Endodermal cell (in vitro differentiated cells): Measurements from ENCODE around the gene S100A3. TPM values are rescaled to one million over a fixed set of nuclear protein-coding genes. Genes with fewer than 3 reads are reported as not detected.

Experiments
- DNase-seq: peaks from one replicate; pipeline ENCODE4 v3.0.0-alpha.2; 2017
- H3K27ac ChIP-seq: 2 replicates; pipeline ENCODE4 v1.5.1; 2013; ENCODE audit warnings: mild to moderate bottlenecking, low read depth, low read length, moderate library complexity
- H3K27me3 ChIP-seq: 2 replicates; pipeline ENCODE4 v1.6.1; 2013; ENCODE audit warnings: mild to moderate bottlenecking, low read length, moderate library complexity; ENCODE audit not compliant: insufficient read depth, control insufficient read depth, poor library complexity, severe bottlenecking
- H3K36me3 ChIP-seq: 2 replicates; pipeline ENCODE4 v1.7.0; 2013; ENCODE audit warnings: mild to moderate bottlenecking, low read length, moderate library complexity; ENCODE audit not compliant: control insufficient read depth, insufficient read depth
- H3K4me1 ChIP-seq: one replicate; pipeline ENCODE4 v1.7.0; 2013; ENCODE audit warnings: low read length; ENCODE audit not compliant: control insufficient read depth, insufficient read depth
- H3K4me3 ChIP-seq: 2 replicates; pipeline ENCODE4 v1.5.1; 2013; ENCODE audit warnings: mild to moderate bottlenecking, low read length, moderate library complexity
- H3K9ac ChIP-seq: 2 replicates; pipeline ENCODE4 v1.6.1; 2013; ENCODE audit warnings: mild to moderate bottlenecking, low read length, moderate library complexity; ENCODE audit not compliant: poor library complexity, severe bottlenecking; ENCODE audit errors: extremely low read depth
- H3K9me3 ChIP-seq: 2 replicates; pipeline ENCODE4 v1.6.1; 2013; ENCODE audit warnings: mild to moderate bottlenecking, low read length, moderate library complexity; ENCODE audit not compliant: control insufficient read depth
- H3K27ac Mint-ChIP-seq: 2 replicates; pipeline ENCODE4 v1.8.0; 2020; ENCODE audit warnings: mixed read lengths
- H3K27me3 Mint-ChIP-seq: 2 replicates; pipeline ENCODE4 v1.8.0; 2021; ENCODE audit warnings: mild to moderate bottlenecking, mixed read lengths; ENCODE audit not compliant: insufficient read depth
- H3K36me3 Mint-ChIP-seq: 2 replicates; pipeline ENCODE4 v1.8.0; 2020; ENCODE audit warnings: low read depth, mixed read lengths
- H3K4me1 Mint-ChIP-seq: 2 replicates; pipeline ENCODE4 v1.8.0; 2020; ENCODE audit warnings: mixed read lengths
- H3K4me3 Mint-ChIP-seq: 2 replicates; pipeline ENCODE4 v1.8.0; 2020; ENCODE audit warnings: mild to moderate bottlenecking, moderate library complexity, mixed read lengths
- H3K9me3 Mint-ChIP-seq: 2 replicates; pipeline ENCODE4 v1.8.0; 2020; ENCODE audit warnings: mild to moderate bottlenecking, mixed read lengths
- CTCF ChIP-seq: fragments of 200-600 bp; sonication (generic); conservative IDR thresholded peaks from 2 replicates; pipeline ENCODE4 v1.5.0; 2021; ENCODE audit warnings: antibody characterized with exemption, mild to moderate bottlenecking
- WGBS, 2 experiments: methylation state at CpG; one replicate each; pipeline versions ENCODE4 v1.1.5 to v1.1.7; 2013; ENCODE audit warnings: missing lambda C conversion rate in 2 of 2, mixed read lengths in 1 of 2; ENCODE audit not compliant: insufficient coverage in 1 of 2, insufficient read length in 1 of 2; 5-methylcytosine and 5-hydroxymethylcytosine counted together
- total RNA-seq, 2 donors: library from RNA; stranded (reverse); fragmentation: NEBNext Ultra II Directional in 1 of 2; extraction: Animal tissue kit (Norgen Biotek cat#: 25700) in 1 of 2; gene quantifications; 2 replicates in 1 of 2; 3 replicates in 1 of 2; pipeline ENCODE4 v1.2.1, GENCODE V29; 2021

S100A3 gene
- total RNA-seq, 2 donors from 2014 or later = not detected

DNA sequence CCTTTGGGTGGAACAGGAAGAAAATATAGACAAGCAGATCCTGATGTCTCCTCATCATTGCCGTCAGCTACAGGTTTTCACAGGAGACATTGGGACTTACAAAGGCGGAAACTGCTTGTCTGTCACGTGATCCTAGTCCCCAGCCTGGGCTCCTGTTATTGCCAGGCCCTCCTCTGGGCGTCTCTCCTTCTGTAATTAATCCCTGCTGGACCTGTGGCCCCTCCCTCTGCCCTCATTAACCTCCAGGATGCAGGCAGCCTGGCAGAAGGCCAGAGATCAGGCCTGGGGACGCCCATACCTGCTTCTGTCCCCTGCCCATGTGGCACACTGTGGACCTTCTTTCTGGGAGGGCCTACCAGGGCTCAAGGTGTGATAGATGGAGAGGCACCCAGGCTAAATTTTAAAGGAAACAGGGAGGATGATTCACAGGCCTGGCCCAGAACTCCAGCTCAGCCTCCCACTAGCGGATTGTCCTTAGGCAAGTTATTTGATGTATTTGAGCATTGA is 10.7 kb downstream of the S100A3 start:
- Histone ChIP-seq H3K4me1 (no peaks in the 10 kb centered on the region), H3K9me3 (no peaks in the 10 kb centered on the region), H3K9ac (no peak overlapping the region), H3K27me3 (peaks cover 9% of the 10 kb centered on the region), H3K4me3 (no peak overlapping the region), H3K36me3 (no peaks in the 10 kb centered on the region), H3K27ac (no peak overlapping the region)
- H3K27me3 Mint-ChIP-seq = peaks cover 26% of the 10 kb centered on the region
- 48 to 52% methylated on average over 4 to 6 of the region's 6 CpGs for WGBS, 2 experiments
- H3K27ac Mint-ChIP-seq = peak overlapping the region; percentile 35
- H3K36me3 Mint-ChIP-seq = no peaks in the 10 kb centered on the region
- no peak overlapping the region for H3K4me3 Mint-ChIP-seq
- H3K9me3 Mint-ChIP-seq = no peaks in the 10 kb centered on the region
- H3K4me1 Mint-ChIP-seq = peaks cover 15% of the 10 kb centered on the region
- peak; percentile 89 for DNase-seq
- peak; percentile 19 for TF ChIP-seq CTCF

DNA sequence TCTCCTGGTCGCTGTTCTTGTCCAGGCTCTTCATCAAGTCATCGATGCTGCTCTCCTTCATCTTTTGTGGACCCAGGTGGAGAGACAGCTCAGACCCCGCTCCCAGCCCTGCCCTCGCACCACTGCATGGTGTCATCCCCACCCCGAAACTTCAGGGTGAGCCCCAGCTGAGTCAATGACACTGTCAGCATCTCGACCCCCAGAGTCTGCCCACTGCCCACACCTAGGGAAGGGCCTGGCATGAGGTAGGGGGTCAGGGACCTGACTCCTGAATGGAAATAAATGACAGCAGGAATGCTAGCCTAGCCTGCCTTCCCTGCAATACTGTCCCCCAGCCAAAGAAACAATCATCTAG is 11.7 kb downstream of the S100A3 start:
- Mint-ChIP-seq H3K27ac (no peak overlapping the region), H3K4me3 (no peak overlapping the region), H3K36me3 (no peaks in the 10 kb centered on the region), H3K4me1 (peaks cover 24% of the 10 kb centered on the region), H3K9me3 (no peaks in the 10 kb centered on the region), H3K27me3 (peaks cover 26% of the 10 kb centered on the region)
- peaks cover 5% of the 10 kb centered on the region for H3K4me1 ChIP-seq
- DNase-seq = no peak
- no peaks in the 10 kb centered on the region for H3K9me3 ChIP-seq
- H3K36me3 ChIP-seq = no peaks in the 10 kb centered on the region
- 95 to 96% methylated on average over 3 to 6 of the region's 6 CpGs for WGBS, 2 experiments
- H3K27ac ChIP-seq = no peak overlapping the region
- H3K27me3 ChIP-seq = peaks cover 9% of the 10 kb centered on the region
- H3K9ac ChIP-seq = no peak overlapping the region
- no peak for TF ChIP-seq CTCF
- H3K4me3 ChIP-seq = no peak overlapping the region

- Histone ChIP-seq H3K4me1 (peaks cover 6% of the 10 kb centered on the region), H3K36me3 (no peaks in the 10 kb centered on the region), H3K4me3 (no peak overlapping the region), H3K9me3 (no peaks in the 10 kb centered on the region), H3K27ac (no peak overlapping the region), H3K27me3 (peaks cover 9% of the 10 kb centered on the region), H3K9ac (no peak overlapping the region)
- H3K4me1 Mint-ChIP-seq = peaks cover 27% of the 10 kb centered on the region
- H3K36me3 Mint-ChIP-seq = no peaks in the 10 kb centered on the region
- peaks cover 26% of the 10 kb centered on the region for H3K27me3 Mint-ChIP-seq
- H3K4me3 Mint-ChIP-seq = peak overlapping the region; percentile 59
- DNase-seq = peak; percentile 47
- WGBS, 2 experiments = 90 to 94% methylated on average over 6 to 9 of the region's 9 CpGs
- H3K9me3 Mint-ChIP-seq = no peaks in the 10 kb centered on the region
- no peak for TF ChIP-seq CTCF
- H3K27ac Mint-ChIP-seq = no peak overlapping the region
Observed at GRCh38 chr1:153536671-153537375, 12.2 kb downstream of the S100A3 start.
